Esophagus muscularis mucosa (tissue), 3 donors: ENCODE data around the gene ADAM22.

Experiments
- EP300 ChIP-seq: sonication (generic); formaldehyde crosslinking; IDR thresholded peaks from one replicate; pipeline ENCODE4 v1.6.1; 2017; ENCODE audit warnings: antibody characterized with exemption
- TF ChIP-seq, protein P1 (sequence below), 3 experiments: fragments of 200-600 bp in 2 of 3; fragments of 450-650 bp in 1 of 3; sonication (generic) in 2 of 3; IDR thresholded peaks; one replicate each; pipeline ENCODE4 v1.5.1; 2017 to 2019; ENCODE audit warnings: antibody characterized with exemption in 3 of 3, mild to moderate bottlenecking in 2 of 3, moderate library complexity in 1 of 3

DNA sequence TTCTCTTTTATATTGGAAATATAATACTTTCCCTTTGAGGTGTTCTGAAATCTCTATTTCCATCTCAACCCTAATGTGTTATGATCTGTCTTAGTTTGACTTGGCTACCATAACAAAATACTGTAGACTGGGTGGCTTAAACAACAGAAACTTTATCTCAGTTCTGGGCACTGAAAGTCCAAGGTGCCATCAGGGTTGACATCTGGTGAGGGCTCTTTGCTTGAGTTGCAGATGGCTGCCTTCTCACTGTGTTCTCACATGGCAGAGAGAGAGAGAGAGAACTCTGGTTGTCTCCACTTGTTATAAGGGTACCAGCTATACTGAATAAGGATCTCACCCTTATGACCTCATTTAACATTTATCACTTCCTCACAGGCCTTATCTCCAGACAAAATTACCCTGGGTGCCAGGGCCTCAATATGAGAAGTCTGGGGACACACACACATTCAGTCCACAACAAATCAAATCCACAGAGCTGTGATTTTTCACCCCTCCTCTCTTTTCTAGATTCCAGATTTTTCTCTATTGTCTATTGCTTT is 181.3 kb downstream of the ADAM22 start:
- TF ChIP-seq, protein P1, sequence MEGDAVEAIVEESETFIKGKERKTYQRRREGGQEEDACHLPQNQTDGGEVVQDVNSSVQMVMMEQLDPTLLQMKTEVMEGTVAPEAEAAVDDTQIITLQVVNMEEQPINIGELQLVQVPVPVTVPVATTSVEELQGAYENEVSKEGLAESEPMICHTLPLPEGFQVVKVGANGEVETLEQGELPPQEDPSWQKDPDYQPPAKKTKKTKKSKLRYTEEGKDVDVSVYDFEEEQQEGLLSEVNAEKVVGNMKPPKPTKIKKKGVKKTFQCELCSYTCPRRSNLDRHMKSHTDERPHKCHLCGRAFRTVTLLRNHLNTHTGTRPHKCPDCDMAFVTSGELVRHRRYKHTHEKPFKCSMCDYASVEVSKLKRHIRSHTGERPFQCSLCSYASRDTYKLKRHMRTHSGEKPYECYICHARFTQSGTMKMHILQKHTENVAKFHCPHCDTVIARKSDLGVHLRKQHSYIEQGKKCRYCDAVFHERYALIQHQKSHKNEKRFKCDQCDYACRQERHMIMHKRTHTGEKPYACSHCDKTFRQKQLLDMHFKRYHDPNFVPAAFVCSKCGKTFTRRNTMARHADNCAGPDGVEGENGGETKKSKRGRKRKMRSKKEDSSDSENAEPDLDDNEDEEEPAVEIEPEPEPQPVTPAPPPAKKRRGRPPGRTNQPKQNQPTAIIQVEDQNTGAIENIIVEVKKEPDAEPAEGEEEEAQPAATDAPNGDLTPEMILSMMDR (IDR thresholded peaks at IDR 0.05) = no peak
- no peak for TF ChIP-seq EP300
